IMR-90 (cell line): Measurements from ENCODE around the gene IQSEC1. TPM values are rescaled to one million over a fixed set of nuclear protein-coding genes. Genes with fewer than 3 reads are reported as not detected.
A peak's percentile ranks its signal among the peaks of the same experiment; 100 is the strongest.

Source experiments
- ATAC-seq: fragments of 200-7000 bp; cut with Tn5 transposase; 2 replicates; pipeline ENCODE4 v1.9.1; 2020; ENCODE audit warnings: low read depth, mild to moderate bottlenecking, moderate library complexity
- BruUV-seq: library from RNA; stranded (reverse); fragments of 400-500 nt; replicated peaks from 2 replicates; lab custom pipeline; 2021; lab: Mats Ljungman, UMichigan
- CTCF ChIA-PET: fragments of 300-600 bp; formaldehyde crosslinking; extraction: SDS; loops from one replicate; lab custom pipeline; 2021; ENCODE audit warnings: antibody characterized with exemption; lab: Yijun Ruan, JAX
- POLR2A ChIA-PET: fragments of 300-600 bp; sonication (Branson Sonifier 250); formaldehyde crosslinking; loops from one replicate; lab custom pipeline; 2022; ENCODE audit warnings: antibody characterized with exemption; ENCODE audit not compliant: unreplicated experiment; lab: Charles Lee
- DNase-seq: peaks from one replicate; pipeline ENCODE4 v3.0.0; 2013
- H2AFZ ChIP-seq: replicated peaks from 2 replicates; pipeline ENCODE3; 2013; ENCODE audit warnings: low read length, mild to moderate bottlenecking; ENCODE audit not compliant: poor library complexity
- H2AK5ac ChIP-seq: 2 replicates; pipeline ENCODE4 v1.6.1; 2013; ENCODE audit warnings: low read depth, low read length, inconsistent platforms
- H2AK9ac ChIP-seq: replicated peaks from 2 replicates; pipeline ENCODE3; 2013; ENCODE audit warnings: mild to moderate bottlenecking, low read depth, low read length, moderate library complexity; ENCODE audit not compliant: poor library complexity
- H2BK120ac ChIP-seq: 2 replicates; pipeline ENCODE4 v1.6.1; 2013; ENCODE audit warnings: low read depth, low read length, inconsistent platforms
- H2BK15ac ChIP-seq: 3 replicates; pipeline ENCODE4 v1.6.1; 2013; ENCODE audit warnings: low read depth, low read length, inconsistent platforms
- H2BK20ac ChIP-seq: 2 replicates; pipeline ENCODE4 v1.6.1; 2013; ENCODE audit warnings: low read depth, mild to moderate bottlenecking, inconsistent platforms, low read length, moderate library complexity
- H2BK5ac ChIP-seq: 2 replicates; pipeline ENCODE4 v1.6.1; 2013; ENCODE audit warnings: mild to moderate bottlenecking, low read depth, low read length, inconsistent platforms; ENCODE audit not compliant: poor library complexity, severe bottlenecking
- H3K14ac ChIP-seq: replicated peaks from 2 replicates; pipeline ENCODE4 v1.6.1; 2013; ENCODE audit warnings: low read depth, low read length, inconsistent platforms
- H3K18ac ChIP-seq: 2 replicates; pipeline ENCODE4 v1.6.1; 2013; ENCODE audit warnings: low read depth, low read length, control low read depth
- H3K23ac ChIP-seq: 2 replicates; pipeline ENCODE4 v1.6.1; 2013; ENCODE audit warnings: low read depth, low read length, inconsistent platforms
- H3K27ac ChIP-seq: 2 replicates; pipeline ENCODE4 v1.5.1; 2013; ENCODE audit warnings: mild to moderate bottlenecking, control low read depth, low read length; ENCODE audit not compliant: insufficient read depth
- H3K27me3 ChIP-seq: 2 replicates; pipeline ENCODE4 v1.6.1; 2013; ENCODE audit warnings: low read length; ENCODE audit not compliant: control insufficient read depth, insufficient read depth
- H3K36me3 ChIP-seq: 2 replicates; pipeline ENCODE4 v1.6.1; 2013; ENCODE audit warnings: low read length, mixed read lengths; ENCODE audit not compliant: control insufficient read depth, insufficient read depth
- H3K4ac ChIP-seq: 2 replicates; pipeline ENCODE4 v1.6.1; 2013; ENCODE audit warnings: low read depth, low read length, inconsistent platforms
- H3K4me1 ChIP-seq: 2 replicates; pipeline ENCODE4 v1.6.1; 2013; ENCODE audit warnings: low read length, mixed read lengths; ENCODE audit not compliant: control insufficient read depth, insufficient read depth
- H3K4me2 ChIP-seq: 2 replicates; pipeline ENCODE4 v1.6.1; 2013; ENCODE audit warnings: low read depth, mild to moderate bottlenecking, control low read depth, low read length, moderate library complexity
- H3K4me3 ChIP-seq: 2 replicates; pipeline ENCODE4 v1.5.1; 2013; ENCODE audit warnings: low read depth, mild to moderate bottlenecking, control low read depth, low read length, moderate library complexity; ENCODE audit not compliant: insufficient read depth
- H3K56ac ChIP-seq: 2 replicates; pipeline ENCODE4 v1.6.1; 2013; ENCODE audit warnings: low read length, inconsistent platforms; ENCODE audit not compliant: insufficient read depth; ENCODE audit errors: extremely low read depth
- H3K79me1 ChIP-seq, 2 experiments: 2 replicates each; pipeline ENCODE4 v1.6.1; 2013; ENCODE audit warnings: low read length in 2 of 2, inconsistent platforms in 1 of 2, low read depth in 1 of 2
- H3K9ac ChIP-seq: 2 replicates; pipeline ENCODE4 v1.6.1; 2013; ENCODE audit warnings: low read depth, low read length, control low read depth
- H3K9me1 ChIP-seq: 2 replicates; pipeline ENCODE4 v1.6.1; 2013; ENCODE audit warnings: low read length, inconsistent platforms; ENCODE audit not compliant: insufficient read depth
- H3K9me3 ChIP-seq: 2 replicates; pipeline ENCODE4 v1.6.1; 2013; ENCODE audit warnings: low read length; ENCODE audit not compliant: control insufficient read depth, insufficient read depth
- H4K20me1 ChIP-seq: 2 replicates; pipeline ENCODE4 v1.6.1; 2013; ENCODE audit warnings: low read length, inconsistent platforms; ENCODE audit not compliant: insufficient read depth
- H4K5ac ChIP-seq: 2 replicates; pipeline ENCODE4 v1.6.1; 2013; ENCODE audit warnings: mild to moderate bottlenecking, low read depth, low read length, control low read depth
- H4K8ac ChIP-seq, 2 experiments: 2 replicates each; pipeline ENCODE4 v1.6.1; 2013; ENCODE audit warnings: low read depth in 2 of 2, low read length in 2 of 2, control low read depth in 1 of 2, inconsistent platforms in 1 of 2
- H4K91ac ChIP-seq: 2 replicates; pipeline ENCODE4 v1.6.1; 2013; ENCODE audit warnings: low read depth, low read length, inconsistent platforms; ENCODE audit not compliant: insufficient read depth
- FOS ChIP-seq: fragments of 150-350 bp; IDR thresholded peaks from 2 replicates; pipeline ENCODE4 v1.6.1; 2016; ENCODE audit warnings: low read depth, low read length
- MAZ ChIP-seq: IDR thresholded peaks from 2 replicates; pipeline ENCODE4 v1.6.1; 2012; ENCODE audit warnings: low read depth, mild to moderate bottlenecking, low read length, improper control_type of control experiment, moderate library complexity, borderline replicate concordance
- MXI1 ChIP-seq: IDR thresholded peaks from 2 replicates; pipeline ENCODE4 v1.6.1; 2012; ENCODE audit warnings: low read depth, mild to moderate bottlenecking, low read length, moderate library complexity, borderline replicate concordance
- POLR2A ChIP-seq: IDR thresholded peaks from 2 replicates; pipeline ENCODE4 v1.6.1; 2012; ENCODE audit warnings: mild to moderate bottlenecking, low read depth, low read length
- WGBS, 2 experiments: methylation state at CpG; one replicate each; pipeline versions ENCODE4 v1.1.5 to v1.1.7; 2013; ENCODE audit warnings: missing lambda C conversion rate in 2 of 2; ENCODE audit not compliant: insufficient read length in 1 of 2; ENCODE audit errors: extremely low coverage in 2 of 2; 5-methylcytosine and 5-hydroxymethylcytosine counted together
- dilution Hi-C: fragments of 300-500 bp; cut with HindIII; formaldehyde crosslinking; loops from one replicate; pipeline ENCODE4 v1.14.3; 2018; ENCODE audit warnings: low sequenced_read_pairs; ENCODE audit not compliant: unreplicated experiment
- in situ Hi-C: fragments of 300-500 bp; cut with MboI; formaldehyde crosslinking; loops from 3 replicates; pipeline ENCODE4 v1.14.3; 2019; ENCODE audit warnings: low sequenced_read_pairs, inconsistent platforms, mixed read lengths
- intact Hi-C: fragments of 100-400 bp; cut with micrococcal nuclease; formaldehyde crosslinking; loops from 2 replicates; pipeline ENCODE4 v1.10.0; 2022
- polyA plus RNA-seq, 3 experiments: library from polyadenylated mRNA; depleted of rRNA; stranded (reverse); fragments of >200 nt; gene quantifications; 2 replicates each; pipeline ENCODE4 v1.2.3, GENCODE V29; 2012; ENCODE audit warnings: low replicate concordance in 1 of 3
- total RNA-seq: library from RNA; depleted of rRNA; stranded (reverse); fragments of >200 nt; gene quantifications from 2 replicates; pipeline ENCODE4 v1.2.3, GENCODE V29; 2012
- TF ChIP-seq, protein P1 (sequence below): conservative IDR thresholded peaks from 2 replicates; pipeline ENCODE4 v1.5.1; 2012; ENCODE audit warnings: mild to moderate bottlenecking, low read depth, low read length, improper control_type of control experiment
- TF ChIP-seq, protein P2 (sequence below): fragments of 150-350 bp; IDR thresholded peaks from 2 replicates; pipeline ENCODE4 v1.6.1; 2017; ENCODE audit warnings: mild to moderate bottlenecking, antibody characterized with exemption, low read length, low read depth

Gene IQSEC1
- total and polyA plus RNA-seq, 2 of the 4 experiments (the other 2 are of a cell fraction), result 5.9 to 11.9 TPM

DNA sequence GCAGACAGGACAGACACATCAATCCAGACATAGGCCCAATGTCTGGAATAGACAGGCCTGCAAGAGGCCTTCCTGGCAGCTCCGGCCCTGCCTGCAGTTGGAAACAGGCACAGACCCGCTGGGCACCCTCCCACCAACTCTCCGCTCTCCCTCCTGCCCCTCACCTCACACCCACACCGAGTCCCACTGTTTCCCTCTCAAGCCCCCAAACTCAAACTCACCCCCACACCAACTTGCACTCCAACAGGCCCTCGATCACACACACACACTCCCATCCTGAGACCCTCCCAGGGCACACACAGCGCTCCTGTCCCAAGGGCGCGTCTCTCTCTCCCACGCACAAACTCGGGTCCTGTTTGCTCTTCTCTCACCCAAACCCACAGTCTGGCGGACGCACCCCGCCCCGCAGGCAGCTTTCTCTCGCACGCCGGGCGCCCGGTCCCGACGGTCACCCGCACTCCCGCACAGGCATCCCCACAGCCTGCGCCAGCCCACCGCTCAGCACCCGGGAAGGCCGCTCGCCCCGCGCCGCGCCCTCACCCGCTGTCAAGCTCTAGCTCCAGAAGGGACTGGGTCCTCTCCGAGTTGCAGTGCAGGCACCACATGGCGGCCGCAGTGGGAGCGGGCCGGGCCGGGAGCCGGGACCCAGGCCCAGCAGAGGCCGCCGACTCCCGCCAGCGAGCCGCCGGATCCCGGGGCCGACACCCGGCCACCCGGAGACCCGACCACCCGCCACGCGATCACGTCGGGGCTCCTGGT lies 106.2 kb downstream of the IQSEC1 start:
- no peaks in the 10 kb centered on the region; the same call in 1 of the 2 replicates for H3K36me3 ChIP-seq
- ATAC-seq, result peak; percentile 45
- ChIA-PET POLR2A (no interaction called here), CTCF (interaction anchor here (0.9 kb wide), 1 partner anchor 125 kb away, joined by 3 read pairs; no protein-coding TSS in a partner anchor)
- H2AK5ac ChIP-seq, result peak overlapping the region; percentile 56
- peaks cover 29 to 53% of the 10 kb centered on the region in 2 experiments for H3K79me1 ChIP-seq
- no peaks in the 10 kb centered on the region for H3K9me3 ChIP-seq
- H2AK9ac ChIP-seq, result peak overlapping the region; percentile 97
- no peak overlapping the region for H2BK20ac ChIP-seq
- H3K27me3 ChIP-seq, result no peaks in the 10 kb centered on the region
- H2BK5ac ChIP-seq, result peak overlapping the region; percentile 22
- intact Hi-C loops, result loop anchor here (2.0 kb wide), 1 partner anchor 18 kb away; no protein-coding TSS in a partner anchor
- H4K91ac ChIP-seq, result peak overlapping the region; percentile 6; the same call in 1 of the 2 replicates
- peaks cover 13% of the 10 kb centered on the region for H3K9me1 ChIP-seq
- no peak overlapping the region for H2BK15ac ChIP-seq
- H3K18ac ChIP-seq, result peak overlapping the region; percentile 8; the same call in 1 of the 2 replicates
- no peak overlapping the region; the same call in 1 of the 2 replicates for H3K56ac ChIP-seq
- peak overlapping the region; percentile 90 for H2AFZ ChIP-seq
- DNase-seq, result peak; percentile 22
- no peak overlapping the region for H2BK120ac ChIP-seq
- peak overlapping the region; percentile 99 for H3K23ac ChIP-seq
- peak overlapping the region; percentile 70 for H3K14ac ChIP-seq
- TF ChIP-seq FOS (no peak), MAZ (no peak), POLR2A (no peak), MXI1 (peak; percentile 77)
- TF ChIP-seq, protein P1, sequence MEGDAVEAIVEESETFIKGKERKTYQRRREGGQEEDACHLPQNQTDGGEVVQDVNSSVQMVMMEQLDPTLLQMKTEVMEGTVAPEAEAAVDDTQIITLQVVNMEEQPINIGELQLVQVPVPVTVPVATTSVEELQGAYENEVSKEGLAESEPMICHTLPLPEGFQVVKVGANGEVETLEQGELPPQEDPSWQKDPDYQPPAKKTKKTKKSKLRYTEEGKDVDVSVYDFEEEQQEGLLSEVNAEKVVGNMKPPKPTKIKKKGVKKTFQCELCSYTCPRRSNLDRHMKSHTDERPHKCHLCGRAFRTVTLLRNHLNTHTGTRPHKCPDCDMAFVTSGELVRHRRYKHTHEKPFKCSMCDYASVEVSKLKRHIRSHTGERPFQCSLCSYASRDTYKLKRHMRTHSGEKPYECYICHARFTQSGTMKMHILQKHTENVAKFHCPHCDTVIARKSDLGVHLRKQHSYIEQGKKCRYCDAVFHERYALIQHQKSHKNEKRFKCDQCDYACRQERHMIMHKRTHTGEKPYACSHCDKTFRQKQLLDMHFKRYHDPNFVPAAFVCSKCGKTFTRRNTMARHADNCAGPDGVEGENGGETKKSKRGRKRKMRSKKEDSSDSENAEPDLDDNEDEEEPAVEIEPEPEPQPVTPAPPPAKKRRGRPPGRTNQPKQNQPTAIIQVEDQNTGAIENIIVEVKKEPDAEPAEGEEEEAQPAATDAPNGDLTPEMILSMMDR, result no peak
- TF ChIP-seq, protein P2, sequence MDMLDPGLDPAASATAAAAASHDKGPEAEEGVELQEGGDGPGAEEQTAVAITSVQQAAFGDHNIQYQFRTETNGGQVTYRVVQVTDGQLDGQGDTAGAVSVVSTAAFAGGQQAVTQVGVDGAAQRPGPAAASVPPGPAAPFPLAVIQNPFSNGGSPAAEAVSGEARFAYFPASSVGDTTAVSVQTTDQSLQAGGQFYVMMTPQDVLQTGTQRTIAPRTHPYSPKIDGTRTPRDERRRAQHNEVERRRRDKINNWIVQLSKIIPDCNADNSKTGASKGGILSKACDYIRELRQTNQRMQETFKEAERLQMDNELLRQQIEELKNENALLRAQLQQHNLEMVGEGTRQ, result 0 out of 2 replicates have a peak, but pooled peaks have one; percentile 5
- H3K4me2 ChIP-seq, result peak overlapping the region; percentile 92
- peaks cover 22% of the 10 kb centered on the region for H3K4me1 ChIP-seq
- in situ Hi-C loops, result no loop called here
- H4K8ac ChIP-seq, result peak overlapping the region in 1 of 2 experiments; percentile 66; a peak in 1 of 4 replicates
- peak overlapping the region; percentile 64 for H3K4me3 ChIP-seq
- peak overlapping the region; percentile 78 for H3K9ac ChIP-seq
- peak overlapping the region; percentile 56 for H3K4ac ChIP-seq
- BruUV-seq, result no TSS peak
- WGBS, 2 experiments, result 0% methylated on average over 30 of the region's 56 CpGs; no CpG with 5 or more reads in 1 of the 2 experiments
- dilution Hi-C loops, result no loop called here
- peak overlapping the region; percentile 77 for H3K27ac ChIP-seq
- peak overlapping the region; percentile 24; the same call in 1 of the 2 replicates for H4K5ac ChIP-seq
- H4K20me1 ChIP-seq, result peaks cover 47% of the 10 kb centered on the region
